Ovary (tissue), 3 donors: ENCODE measurements around the gene CFH.
"Not testable (repeated sequence)": the region's sequence is repeated elsewhere in the genome, so short reads cannot be mapped to it uniquely, and the experiment has no call there.

ENCODE experiments used
- CTCF ChIP-seq, 3 donors: fragments of 450-650 bp in 2 of 3; fragments of 200-600 bp in 1 of 3; IDR thresholded peaks; one replicate each; pipeline versions ENCODE4 v1.5.1 to v1.8.0; 2016 to 2022; ENCODE audit warnings: antibody characterized with exemption in 3 of 3, mild to moderate bottlenecking in 1 of 3
- EP300 ChIP-seq: sonication (generic); formaldehyde crosslinking; IDR thresholded peaks from one replicate; pipeline ENCODE4 v1.6.1; 2017; ENCODE audit warnings: antibody characterized with exemption
- POLR2A ChIP-seq: fragments of 450-650 bp; IDR thresholded peaks from one replicate; pipeline ENCODE4 v1.6.1; 2017; ENCODE audit warnings: antibody characterized with exemption, mild to moderate bottlenecking, moderate library complexity
- donor health status: DM: no; HTN: no; CAD: no.

- not testable (repeated sequence) for TF ChIP-seq POLR2A; CTCF (IDR thresholded peaks at IDR 0.05); EP300
Measured at GRCh38 chr1:196791252-196791651, 139.4 kb downstream of the CFH start.
